Islet of Langerhans (tissue), 1 donor: ENCODE results near the gene TNNT2.

Experiments
- FAIRE-seq: peaks from one replicate; lab custom pipeline; 2011; peaks lifted over from hg19 to GRCh38; lab: Jason Lieb, UNC

The TNNT2 gene

DNA sequence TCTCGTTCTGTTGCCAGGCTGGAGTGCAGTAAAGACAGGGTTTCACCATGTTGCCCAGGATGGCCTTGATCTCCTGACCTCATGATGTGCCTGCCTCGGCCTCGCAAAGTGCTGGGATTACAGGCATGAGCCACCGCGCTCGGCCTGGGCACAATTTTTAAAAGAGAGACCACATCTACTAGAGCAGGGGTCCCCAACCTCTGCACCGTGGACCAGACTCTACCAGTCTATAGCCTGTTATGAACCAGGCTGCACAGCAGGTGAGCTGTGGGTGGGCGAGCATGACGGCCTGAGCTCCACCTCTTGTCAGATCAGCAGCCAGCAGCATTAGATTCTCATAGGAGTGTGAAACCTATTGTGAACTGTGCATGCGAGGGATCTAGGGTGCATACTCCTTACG is 20.8 kb downstream of the TNNT2 start:
- FAIRE-seq = no peak

GRCh38 chr1:201356236-201356635 is 21.2 kb downstream of the TNNT2 start:
- no peak for FAIRE-seq

DNA sequence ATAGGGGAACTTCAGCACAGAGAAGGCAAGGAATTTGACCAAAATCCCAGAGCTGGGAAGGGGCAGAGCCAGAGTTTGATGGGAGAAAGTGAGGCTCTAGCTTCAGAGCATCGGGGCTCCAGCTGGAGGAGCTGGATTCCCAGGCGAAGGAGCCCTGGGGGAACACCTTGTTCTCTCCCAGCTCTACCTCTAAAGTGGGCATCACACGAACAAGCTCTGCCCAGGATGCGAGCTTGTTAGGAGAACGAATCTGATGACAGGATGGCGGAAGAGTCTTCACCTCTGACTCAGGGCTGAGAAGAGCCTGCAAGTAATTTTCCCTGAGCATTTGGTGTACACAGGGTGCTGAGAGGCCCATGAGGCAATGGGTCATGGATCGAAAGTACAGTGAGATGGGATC is 22.0 kb downstream of the TNNT2 start:
- FAIRE-seq = no peak

DNA sequence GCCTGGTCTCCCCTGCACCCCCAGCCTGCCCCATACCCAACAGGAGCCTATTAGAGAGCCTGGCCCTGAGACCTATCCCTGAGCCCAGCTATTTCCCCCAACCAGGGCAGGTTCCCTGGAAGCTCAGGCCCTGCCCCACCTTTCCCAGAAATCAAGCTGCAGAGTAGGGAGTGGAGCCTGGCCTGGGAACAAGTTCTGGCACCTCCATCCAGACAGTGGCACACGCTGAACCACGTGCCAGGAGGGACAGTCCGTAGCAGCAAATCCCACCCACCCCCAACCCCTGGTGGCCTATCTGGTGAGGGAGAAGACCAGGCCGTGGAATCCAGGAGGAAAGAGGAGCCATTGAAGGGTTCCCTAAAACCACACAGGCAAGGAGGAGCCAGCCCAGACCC is 22.6 kb downstream of the TNNT2 start:
- FAIRE-seq = no peak

GRCh38 chr1:201354151-201354900 is 23.2 kb downstream of the TNNT2 start:
- FAIRE-seq = no peak

DNA sequence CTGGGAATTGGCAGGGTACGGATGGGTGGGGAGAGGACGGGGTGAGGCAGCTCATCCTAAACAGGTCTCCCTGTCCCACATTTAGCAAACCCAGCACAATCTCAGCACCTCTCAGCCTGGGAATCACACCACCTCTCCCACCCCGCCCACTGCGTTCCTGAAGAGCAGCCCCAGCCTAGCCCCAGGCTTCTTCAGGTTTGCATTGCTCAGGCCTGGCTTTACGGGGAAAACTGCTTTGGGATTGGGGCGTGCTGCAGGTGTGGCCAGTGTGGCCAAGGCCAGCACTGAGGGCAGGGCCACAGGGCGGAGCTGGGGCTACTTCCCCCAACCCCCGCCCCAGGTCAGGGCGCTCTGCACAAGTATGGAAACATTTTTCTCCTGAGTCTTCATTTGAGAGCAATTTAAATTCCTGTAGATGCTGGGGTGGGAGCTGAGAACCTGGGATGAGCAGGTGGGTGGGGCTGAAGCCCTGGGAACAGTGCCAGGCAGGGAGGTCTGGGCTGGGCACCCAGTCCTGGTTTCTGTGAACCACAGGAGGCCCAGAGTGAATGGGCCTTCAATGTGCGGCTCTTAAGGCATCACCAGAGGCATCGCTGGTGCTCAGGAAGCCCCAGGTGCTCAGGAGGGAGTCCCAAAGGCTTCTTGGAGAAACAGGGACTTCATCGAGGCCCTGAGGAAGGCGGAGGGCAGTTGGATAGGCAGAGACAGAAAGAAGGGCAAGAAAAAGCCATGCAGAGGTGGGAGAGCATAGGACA is 24.1 kb downstream of the TNNT2 start:
- FAIRE-seq = no peak

DNA sequence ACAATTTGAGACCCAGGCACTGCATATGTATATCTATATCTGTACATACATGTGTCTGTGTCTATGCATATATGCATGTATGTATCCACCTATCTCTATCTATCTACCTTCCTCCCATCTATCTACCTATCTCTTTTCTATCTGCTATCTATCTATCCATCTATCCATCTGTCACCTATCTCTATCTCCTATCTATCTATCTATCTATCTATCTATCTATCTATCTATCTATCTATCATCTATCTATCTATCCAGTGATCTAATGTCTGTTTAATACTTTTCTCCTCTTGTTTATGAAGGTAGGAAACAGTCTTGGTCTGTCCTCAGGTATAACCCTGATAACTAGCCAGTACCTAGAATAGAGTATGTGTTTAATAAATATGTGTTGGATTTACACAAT is 25.9 kb downstream of the TNNT2 start:
- FAIRE-seq = no peak

DNA sequence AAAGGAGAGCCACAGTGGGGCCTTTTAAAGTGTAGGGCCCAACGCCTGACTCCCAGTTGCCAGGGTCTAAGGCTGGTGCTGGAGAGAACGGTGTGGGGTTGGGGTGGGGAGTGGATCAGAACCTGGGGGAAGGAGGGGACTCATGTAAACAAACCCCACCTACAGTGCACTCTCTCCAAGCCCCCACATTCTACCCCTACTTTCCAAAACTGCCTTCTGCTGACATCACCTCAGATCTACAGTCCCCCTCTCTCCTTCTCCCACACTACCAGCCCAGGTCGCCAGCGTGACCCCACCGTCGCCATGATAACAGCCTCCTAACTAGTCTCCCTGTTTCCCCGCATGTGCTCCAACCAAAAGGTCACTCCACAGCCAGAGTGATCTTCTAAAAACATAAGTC is 26.6 kb downstream of the TNNT2 start:
- FAIRE-seq = no peak

DNA sequence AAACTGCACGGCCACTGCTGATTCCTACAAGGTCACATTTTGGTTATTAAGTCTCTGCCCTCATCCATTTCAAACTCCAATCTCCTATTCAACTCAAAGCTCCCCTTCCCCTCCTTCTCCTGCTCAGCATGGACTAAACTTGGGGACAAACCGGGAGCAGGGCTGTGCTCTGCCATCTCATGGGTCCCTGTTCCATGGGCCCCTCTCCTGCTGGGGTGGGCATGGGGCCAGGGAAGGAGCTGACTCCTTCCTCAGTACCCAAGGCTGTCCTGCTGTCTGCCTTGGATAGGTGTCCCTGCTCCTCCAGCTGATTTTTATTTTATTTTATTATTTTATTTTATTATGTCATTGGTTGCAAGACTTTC is 27.1 kb downstream of the TNNT2 start:
- FAIRE-seq = no peak

- no peak for FAIRE-seq
Measured at GRCh38 chr1:201349092-201349491, 28.4 kb downstream of the TNNT2 start.

DNA sequence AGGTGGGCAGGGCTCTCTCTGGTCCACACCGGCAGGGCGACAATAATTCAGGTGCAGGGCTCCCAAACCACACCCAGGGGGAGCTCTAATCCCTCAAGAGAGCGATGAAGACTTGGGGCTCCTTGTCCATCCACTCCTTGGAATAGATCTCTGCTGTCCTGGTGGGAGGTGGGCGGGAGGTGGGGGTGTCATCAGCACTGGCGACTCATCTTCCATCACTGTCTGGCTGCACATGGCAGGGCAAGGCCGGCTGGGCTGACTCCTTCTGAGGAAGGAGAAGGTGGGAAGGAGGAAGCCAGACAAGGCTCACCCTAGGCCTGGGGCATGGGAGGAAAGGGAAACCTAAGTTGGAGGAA is 29.3 kb downstream of the TNNT2 start:
- no peak for FAIRE-seq

- FAIRE-seq = no peak
Measured at GRCh38 chr1:201347498-201348210, 29.8 kb downstream of the TNNT2 start.

DNA sequence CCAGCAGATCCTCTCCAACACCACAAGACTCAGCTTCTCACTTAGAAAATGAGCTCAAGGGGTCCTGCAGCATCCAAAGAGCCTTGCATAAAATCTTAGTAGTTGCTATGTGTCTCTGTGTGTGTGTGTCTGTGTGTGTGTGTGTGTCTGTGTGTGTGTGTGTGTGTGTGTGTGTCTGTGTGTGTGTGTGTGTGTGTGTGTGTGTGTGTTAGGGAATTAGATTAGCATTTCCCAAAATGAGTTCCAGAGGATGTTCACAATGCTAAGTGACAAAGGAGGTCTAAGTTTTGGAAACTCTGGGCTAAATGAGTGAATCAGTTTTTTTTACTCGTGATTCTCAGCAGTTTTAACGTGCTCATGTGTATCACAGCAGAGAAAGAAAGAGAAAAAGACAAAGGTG is 30.5 kb downstream of the TNNT2 start:
- FAIRE-seq = no peak

- FAIRE-seq = no peak
Measured at GRCh38 chr1:201346337-201346939, 31.0 kb downstream of the TNNT2 start.

- FAIRE-seq = no peak
Measured at GRCh38 chr1:201345081-201345355, 32.5 kb downstream of the TNNT2 start.

DNA sequence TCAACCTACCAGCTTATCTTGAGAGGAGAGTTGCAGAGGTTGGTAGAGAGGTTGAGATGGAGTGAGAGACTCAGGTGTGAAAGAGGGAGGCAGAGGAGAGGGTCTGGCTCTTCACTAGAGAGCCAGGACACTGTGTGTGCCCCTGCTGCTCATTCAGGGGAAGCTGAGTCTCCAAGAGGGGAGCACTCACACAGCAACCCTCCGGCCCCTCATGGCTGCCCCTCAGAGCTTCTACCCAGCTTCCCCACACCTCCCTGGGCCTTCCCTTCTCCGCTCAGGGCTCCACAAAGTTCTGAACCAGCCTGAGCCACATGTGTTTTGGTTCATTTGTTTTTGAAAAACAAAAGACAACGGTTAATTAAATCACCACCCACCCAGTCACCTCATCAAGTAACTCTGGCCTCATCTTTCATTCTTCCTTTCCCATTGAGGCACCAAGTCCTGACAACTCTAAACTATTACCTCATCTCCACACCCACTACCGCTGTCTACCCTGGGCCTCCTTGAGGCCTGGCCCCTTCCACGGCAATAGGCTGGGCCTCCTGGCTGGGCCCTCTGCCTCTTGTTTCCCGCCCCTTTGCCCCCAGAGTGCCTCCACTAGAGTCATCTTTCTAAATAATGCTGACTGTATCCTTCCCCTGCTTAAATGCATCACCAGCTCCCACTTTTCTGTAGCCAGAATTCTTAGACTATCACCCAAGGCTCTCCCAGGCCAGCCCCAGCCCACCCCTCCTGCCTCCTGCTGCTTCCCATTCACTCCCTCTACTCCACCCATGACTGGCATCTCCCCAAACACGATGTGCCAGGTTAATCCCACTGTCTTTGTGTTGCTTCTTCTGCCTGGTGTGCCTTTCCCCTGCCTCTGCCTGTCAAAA is 33.0 kb downstream of the TNNT2 start:
- FAIRE-seq = no peak

DNA sequence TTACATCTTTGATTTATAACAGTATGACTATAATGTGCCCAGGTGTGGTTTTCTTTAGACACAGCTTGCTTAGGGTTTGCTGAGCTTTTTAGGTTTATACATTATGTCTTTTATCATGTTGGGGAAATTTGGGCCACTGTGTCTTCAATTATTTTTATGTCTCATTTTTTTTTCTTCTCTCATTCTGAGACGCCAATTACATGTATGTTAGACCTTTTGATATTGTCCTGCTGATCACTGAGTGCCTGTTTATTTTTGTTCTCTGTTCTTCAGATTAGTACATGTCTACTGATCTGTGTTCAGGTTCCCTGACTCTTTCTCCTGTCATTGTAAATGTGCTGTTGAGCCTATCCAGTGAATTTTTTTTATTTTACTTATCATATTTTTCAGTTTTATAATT is 36.1 kb downstream of the TNNT2 start:
- no peak for FAIRE-seq

DNA sequence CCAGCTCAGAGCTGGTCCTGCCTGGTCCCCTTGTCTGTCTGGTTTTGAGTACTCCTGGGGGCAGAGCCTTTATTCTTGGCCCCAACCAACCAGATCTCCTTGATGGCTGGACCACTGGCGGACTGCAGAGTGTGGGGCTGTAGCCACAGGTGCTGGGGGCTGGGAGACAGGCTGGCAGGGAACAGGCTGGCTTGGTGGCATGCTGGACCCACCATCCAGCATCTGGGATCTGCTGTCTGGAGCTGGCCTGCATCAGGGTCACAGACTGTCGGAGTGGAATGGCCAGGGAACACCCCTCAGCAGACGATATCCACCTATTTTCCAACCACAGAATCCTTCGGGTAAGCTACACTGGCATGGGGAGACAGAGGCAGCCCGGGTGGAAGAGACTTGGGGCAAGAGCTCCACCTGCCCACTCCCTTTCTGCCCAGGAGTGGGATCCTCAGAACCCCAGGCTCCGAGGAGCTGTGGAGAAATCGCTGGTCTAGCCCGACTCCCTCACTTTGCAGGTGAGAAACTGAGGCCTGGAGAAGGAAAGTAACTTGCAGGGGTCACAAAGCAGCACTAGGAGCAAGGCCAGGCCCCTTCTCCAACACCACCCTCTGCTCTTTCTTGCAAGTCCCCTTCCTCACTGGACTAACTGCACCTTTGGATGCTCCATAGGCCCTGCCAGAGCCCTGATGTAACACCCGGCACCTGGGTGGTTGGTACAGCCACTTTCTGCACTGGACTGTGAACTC is 40.6 kb downstream of the TNNT2 start:
- FAIRE-seq = no peak

DNA sequence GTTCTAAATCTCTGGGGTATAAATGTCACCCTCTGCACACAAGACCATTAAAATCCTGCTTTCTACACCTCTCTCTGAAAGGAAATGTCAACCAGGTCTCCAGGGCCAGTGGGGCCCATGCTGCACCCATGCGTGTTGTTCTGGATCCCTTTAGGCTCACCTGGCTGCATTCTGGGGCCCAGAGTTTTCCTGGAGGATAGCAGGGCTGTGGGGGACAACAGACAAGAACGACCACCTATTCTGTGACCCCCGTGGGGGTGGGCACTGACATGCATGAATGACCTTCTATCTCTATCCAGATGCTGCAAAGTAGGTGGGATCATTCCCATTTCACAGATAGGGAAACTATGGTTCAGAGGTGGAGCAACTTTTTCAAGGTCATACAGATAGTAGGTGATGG is 41.6 kb downstream of the TNNT2 start:
- no peak for FAIRE-seq

DNA sequence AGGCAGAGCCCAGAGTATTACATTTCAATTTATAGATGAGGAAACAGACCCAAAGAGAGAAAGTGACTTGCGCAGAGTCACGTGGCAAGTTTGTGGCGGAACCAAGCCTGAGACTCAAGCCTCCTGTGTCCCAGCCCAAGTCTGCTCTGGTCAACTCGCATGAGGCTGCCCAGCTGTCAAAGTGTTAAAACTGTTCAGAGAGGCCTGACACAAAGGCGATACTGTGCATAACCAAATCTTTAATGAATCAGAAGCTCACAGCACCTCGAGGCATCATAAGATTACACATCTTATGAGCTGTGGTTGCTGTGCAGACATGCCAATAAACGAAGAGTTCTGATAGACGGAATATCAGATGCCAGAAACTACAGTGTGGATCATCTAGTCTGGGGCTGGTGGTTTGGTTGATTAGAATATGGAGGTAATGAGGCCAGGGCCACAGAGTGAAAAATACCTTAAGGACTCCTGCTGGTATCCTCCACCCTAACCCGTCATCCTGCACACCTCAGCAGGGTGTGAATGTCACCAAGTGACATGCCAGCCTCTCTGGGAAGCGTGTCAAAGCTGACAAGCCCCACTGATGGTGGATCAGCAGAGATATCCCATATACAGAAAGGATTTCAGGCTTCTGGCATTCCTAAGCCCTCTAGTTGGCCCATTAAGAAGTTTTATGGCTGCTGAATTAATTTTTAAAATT is 42.2 kb downstream of the TNNT2 start:
- FAIRE-seq = no peak
